GM19035 (cell line): ENCODE measurements around the gene C10orf88.
"Not testable (repeated sequence)": the region's sequence is repeated elsewhere in the genome, so short reads cannot be mapped to it uniquely, and the experiment has no call there.

Experiments used
- ATAC-seq: cut with Tn5 transposase; IDR thresholded peaks from one replicate; pipeline ENCODE4 v1.9.1; 2021; ENCODE audit not compliant: unreplicated experiment

The C10orf88 gene

DNA sequence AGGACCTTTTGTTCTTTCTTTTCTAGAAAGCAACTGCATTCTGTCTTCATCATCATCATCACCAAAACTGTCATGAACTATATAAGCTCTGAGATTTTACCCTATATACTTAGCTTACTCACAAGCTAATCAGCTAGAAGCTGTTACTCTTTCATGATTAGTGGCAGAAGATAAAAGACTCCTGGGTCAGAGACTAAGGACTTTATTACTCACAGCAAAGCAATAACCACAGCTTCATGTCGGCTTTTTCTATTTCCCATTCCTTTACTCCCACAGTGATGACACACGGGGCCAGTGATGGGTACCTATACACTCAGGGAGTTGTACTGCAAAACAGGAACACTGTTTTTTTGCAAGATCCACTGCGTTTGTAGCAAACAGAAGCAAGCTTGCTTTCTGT is 8.4 kb upstream of the C10orf88 start:
- no peak for ATAC-seq

DNA sequence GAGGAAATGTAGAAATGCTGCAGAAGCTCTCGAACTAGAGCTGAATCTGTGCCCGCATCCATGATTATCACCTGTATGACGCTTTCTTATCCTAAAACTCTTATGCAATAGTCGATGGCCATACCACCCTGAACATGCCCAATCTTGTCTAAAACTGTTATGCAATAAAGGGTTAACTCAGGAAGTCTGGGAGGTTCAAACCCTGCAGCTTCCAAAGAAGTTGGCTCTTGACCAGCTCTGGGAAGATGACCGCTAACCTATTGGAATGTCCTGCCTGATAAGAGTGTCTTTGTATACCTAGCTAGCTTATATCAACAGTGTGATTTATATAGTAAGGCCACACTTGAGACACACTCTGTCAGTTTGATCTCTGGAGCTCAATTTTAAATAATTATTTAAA is 3.4 kb upstream of the C10orf88 start:
- no peak for ATAC-seq

DNA sequence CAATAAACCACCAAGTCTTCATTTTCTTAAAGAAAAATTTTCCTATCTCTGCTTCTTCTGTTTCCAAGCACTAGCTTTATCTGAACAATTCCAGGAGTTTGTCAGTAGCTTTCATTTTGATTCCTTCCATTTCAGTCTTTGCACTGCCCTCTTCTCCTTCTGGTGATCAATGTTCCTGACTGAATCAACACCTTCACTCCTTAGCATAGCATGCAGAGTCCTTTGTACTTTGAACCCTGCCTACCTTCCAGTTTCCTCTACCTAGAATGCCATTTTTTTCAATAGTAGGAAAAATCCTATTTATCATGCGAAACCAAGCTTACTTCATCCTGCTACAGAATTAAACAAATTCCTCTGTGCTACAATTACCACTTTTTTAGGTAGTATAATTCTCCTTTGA is 1.9 kb upstream of the C10orf88 start:
- no peak for ATAC-seq

DNA sequence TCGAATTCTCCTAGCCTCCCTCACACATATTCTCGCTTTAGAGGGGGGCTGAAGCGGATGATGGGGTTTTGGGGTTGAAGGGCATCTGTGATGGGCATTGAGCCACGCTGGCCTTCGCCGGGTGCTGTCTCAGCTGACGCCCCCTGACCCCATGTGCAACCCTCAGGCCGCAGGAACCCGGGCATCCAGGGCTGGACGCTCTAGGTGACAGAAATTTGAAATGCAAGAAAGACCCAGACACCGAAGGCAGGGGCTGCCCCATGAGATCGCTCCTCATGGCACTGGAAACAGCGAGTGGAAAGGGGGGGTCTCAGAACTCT is 664 bp upstream of the C10orf88 start:
- no peak for ATAC-seq

DNA sequence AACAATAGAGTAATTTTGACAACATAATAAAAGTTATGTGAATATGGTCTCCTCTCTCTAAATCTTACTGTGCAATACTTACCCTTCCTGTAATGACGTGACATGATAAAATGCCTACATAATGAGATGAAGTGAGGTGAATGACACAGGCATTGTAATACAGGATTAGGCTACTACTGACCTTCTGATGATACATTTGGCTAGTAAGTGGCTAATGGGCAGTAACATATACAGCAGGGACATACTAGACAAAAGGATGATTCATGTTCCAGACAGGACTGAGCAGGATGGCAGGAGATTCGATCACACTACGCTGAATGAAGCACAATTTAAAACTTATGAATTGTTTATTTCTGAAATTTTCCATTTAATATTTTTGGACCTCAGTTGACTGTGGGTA is 4.7 kb downstream of the C10orf88 start:
- no peak for ATAC-seq

DNA sequence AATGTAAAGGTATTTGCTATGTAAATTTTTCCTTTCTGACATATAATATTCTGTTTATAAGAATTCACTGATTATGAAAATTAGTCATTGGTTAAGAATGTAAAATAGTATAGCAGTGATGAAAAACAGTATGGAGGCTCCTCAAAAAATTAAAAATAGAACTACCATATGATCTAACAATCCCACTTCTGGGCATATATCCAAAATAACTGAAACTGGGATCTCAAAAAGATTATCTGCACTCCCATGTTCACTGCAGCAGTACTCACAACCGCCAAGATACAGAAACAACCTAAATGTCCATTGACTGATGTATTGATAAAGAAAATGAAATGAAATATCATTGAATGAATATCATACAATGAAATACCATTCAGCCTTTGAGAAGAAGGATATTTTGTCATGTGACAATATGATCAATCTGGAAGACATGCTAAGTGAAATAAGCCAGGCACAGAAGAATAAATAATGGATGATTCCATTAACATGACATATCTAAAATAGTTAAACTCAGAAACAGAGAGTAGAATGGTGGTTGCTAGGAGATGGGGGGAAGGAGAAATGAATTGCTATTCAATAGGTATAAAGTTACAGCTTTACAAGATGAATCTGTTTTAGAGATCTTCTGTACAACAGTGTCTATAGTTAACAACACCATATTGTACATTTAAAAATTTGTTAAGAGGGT is 14.0 kb downstream of the C10orf88 start:
- ATAC-seq, result no peak

DNA sequence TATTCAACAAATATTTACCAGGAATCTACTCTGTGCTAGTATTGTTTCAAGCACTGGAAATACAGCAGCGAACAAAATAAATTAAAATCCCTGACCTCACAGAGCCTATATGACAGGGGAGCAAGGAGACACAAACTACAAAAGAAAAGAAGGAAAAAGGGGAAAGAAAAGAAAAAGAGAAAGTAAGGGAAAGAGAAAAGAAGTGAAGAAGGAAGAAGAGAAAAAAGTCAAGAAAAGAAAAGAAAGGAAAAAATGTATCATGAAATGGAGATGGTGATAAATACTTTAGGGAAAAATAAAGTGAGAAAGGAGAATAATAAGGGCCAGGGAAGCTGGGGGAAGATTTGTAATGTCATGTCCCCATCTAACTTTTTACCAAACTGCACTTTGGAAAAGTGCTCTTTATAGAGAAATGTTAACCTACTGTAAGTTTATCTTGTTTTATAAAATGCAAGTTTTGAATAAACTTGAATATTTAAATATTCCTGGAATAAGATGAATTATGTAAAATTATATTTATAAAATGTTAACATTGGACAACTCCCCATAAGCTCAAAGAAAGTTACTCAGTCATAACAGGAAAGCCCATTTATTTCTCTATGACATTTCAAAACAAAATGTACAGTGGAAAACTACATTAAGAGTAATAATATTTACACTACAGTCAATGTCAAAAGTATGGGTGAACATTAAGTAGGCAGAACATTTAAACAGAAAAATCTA is 14.7 kb downstream of the C10orf88 start:
- ATAC-seq, result no peak

DNA sequence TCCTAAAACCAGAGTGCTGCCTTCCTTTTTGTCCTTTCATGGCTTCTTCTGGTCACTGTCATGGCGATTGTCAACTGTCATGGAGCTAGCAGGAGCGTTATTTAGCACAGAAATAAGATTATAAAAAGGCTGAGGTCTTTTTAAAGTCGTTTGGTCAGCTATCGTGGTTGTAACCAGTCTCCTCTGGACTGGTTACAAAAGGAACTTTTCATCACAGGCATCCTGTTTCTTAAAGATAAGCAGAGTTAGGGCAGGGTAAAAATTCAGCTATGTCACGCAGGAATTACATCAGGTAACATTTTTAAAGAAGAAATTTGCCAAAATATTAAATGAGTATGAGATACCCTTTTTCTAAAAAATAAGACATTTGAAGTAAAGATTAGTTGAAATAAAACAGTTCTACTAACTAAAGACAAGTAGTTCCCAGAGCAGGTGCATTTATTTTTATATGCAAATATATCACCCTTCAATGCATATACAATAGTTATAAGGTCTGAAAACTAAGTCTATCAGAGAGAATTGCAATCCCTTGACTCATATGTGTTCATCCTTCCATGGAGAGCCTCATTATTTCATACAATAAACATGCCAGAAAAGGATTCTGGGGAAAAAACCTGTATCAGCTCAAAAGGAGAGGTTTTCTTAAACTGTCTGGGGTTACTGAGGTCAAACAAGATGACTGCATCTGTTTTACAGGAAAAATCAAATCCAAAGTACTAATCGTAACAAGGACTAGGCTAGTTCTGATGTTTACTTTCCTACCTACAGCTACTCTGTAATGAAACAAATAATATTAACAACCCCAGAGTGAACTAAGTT is 22.7 kb downstream of the C10orf88 start:
- ATAC-seq, result no peak

DNA sequence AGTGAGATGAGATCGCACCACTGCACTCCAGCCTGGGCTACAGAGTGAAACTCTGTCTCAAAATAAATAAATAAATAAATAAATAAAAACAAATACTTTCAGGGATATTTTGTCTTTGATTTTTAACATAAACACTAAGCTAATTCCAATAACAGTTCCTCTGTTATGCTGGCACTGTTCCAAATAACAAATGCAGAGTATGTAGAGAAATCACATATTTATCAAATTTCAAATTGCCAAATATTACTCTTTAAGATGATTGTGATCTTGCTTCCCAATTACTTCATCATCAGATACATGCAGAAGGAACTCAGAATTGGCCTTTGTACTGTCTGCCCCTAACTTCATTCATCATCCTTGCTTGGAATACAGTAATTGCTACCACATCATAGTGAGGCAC is 23.9 kb downstream of the C10orf88 start:
- ATAC-seq, result no peak

DNA sequence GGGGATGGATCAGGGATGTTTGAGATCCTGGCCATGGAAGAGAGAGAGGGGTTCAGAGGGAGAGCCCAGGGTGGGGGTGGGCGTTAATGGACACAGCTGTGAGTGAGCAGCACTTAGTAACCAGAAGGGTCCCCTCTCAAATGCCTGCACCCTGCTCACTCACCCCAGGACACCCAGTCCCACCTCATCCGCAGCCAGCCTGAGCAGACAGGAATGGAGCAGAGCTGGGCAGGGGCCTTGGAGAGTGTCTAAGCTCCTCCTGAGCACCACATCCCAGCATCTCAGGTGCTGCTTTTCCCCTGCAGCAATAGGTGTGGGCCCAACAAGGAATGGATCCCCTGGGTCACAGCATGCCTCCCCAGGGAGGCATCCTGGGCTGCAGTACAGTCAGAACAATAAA is 38.3 kb downstream of the C10orf88 start:
- no peak for ATAC-seq

DNA sequence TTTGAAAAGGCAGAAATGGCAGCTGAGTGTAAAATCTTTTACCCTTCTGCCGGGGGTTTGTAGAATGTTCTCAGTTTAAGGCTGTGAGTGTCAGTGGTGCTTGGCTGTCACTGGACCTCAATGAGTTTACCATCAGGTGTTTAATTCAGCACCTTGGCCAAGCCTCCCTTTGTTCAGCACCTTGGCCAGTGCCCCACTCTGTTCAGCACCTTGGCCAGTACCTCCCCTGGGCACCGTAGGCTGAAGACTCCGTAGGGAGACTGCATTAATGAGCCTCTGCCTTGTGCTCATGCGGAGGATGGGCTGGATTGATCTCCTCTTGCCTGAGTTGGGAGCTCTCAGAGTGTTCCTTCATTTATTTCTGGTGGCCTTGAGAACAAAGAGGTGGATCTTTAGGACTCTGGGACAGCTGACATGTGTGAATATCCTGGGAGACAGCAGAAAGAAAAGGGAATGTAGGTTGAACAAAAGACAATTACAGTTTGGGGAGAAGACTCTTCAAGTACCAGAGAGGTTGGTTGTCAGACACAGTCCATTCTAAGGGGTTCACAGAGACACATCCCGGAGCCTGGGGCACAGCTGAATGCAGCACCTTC is 42.0 kb downstream of the C10orf88 start:
- ATAC-seq, result no peak

DNA sequence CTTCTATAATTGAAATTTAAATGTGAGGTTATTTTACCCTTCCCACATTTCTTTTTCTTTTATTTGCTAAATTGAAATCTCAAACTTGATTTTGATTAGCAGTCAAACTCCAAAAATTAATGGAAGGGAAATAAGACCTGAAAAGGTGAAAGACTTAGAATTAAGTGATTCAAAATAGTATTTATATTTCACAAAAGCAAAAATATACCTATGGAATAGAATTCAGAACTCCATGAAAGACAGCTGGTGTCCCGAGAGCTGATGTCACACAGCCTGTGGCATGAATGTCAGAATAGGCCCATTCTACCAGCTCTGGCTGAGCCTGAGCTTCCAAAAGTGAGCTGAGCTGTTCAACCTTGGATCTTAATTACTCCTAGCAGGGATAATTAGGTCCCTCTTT is 43.7 kb downstream of the C10orf88 start, which contains the start of gene FAM24A:
Gene FAM24A (plus strand): TSS at position 301 of the 400 bp plus-strand sequence. CDS start 1,025 bp downstream, outside the sequence.
- no peak for ATAC-seq

DNA sequence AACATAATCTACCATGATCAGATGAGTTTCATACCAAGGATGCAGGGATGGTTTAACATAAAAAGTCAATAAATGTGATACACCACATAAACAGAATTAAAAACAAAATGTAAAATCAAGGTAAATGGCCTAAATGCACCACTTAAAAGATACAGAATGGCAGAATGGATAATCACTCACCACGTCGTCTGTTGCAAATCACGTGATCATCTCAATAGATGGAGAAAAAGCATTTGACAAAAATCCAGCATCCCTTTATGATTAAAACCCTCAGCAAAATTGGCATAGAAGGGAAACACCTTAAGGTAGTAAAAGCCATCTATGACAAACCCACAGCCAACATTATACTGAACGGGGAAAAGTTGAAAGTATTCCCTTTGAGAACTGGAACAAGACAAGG is 50.2 kb downstream of the C10orf88 start:
- ATAC-seq, result not testable (repeated sequence)

DNA sequence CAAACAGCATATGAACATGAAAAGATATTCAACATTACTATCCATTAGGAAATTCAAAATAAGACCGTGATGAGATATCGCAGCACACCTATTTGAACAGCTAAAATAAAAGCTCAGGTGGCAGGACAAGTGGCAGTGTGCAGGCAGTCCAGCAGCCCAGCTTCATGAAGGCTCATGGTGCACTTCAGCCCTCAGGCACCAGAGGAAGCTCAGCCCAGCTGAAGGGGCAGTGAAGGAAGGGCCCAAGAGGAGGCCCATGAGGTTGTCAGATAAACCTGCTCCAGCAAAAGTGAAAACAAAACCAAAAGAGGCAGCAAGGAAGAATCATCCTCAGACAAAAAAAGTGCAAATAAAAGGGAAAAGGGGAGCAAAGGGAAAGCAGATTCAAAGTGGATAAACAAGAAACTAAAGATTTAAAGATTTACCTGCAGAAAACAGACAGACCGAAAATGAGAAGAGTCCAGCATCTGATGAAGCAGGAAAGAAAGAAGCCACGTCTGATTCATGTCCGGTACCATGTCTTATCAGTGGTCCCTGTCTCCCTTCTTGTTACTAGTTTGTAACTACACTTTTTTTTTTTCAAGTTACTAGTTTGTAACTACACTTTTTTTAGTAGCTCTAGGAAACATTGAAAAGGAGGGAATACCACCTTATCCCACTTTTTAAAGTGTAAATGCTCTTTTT is 59.6 kb downstream of the C10orf88 start:
- no peak for ATAC-seq

DNA sequence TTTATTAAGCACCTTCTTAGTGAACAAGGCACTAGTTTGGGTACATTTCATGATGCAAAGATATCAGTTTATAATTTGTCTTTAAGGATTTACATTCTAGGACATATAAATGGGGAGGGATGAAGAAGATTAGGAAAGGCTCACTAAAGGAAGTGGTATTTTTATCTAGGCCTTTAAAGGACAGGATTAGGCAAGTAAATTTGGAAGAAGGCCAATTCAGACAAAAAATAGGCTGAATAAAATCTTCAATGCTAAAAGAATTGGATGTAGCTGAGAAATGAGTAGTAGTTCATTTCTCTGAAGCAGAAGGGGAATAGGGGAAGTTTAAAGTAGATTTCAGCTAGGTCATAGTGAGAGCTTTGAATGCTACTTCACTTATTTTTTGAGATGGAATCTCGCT is 69.9 kb downstream of the C10orf88 start:
- ATAC-seq, result no peak

DNA sequence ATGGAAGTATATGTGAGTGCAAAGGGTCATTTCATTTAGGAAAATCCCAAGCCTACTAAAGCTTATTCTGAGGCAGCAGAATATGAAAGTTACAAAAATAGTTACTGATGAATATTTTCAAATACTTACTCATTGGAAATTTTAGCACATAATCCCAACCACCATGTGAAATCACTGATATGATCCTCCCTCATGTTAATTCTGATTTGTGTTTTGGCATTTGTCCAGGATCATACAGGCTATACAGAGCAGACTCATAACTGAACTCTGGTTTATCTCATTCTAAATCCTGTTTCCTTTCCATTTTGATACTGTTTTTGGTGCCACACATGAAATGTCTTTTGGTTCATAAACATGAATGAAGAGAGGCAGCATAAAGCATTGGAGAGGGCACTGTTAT is 71.3 kb downstream of the C10orf88 start:
- ATAC-seq, result no peak
